ENCODE results near the gene ZER1. TPM values are rescaled to one million over a fixed set of nuclear protein-coding genes. Genes with fewer than 3 reads are reported as not detected.

The ZER1 gene
- total and polyA plus RNA-seq, 2 of the 8 experiments (the other 6 are each of a cell fraction or from before 2014, with no cell fraction given) = 20.5 to 26.6 TPM

DNA sequence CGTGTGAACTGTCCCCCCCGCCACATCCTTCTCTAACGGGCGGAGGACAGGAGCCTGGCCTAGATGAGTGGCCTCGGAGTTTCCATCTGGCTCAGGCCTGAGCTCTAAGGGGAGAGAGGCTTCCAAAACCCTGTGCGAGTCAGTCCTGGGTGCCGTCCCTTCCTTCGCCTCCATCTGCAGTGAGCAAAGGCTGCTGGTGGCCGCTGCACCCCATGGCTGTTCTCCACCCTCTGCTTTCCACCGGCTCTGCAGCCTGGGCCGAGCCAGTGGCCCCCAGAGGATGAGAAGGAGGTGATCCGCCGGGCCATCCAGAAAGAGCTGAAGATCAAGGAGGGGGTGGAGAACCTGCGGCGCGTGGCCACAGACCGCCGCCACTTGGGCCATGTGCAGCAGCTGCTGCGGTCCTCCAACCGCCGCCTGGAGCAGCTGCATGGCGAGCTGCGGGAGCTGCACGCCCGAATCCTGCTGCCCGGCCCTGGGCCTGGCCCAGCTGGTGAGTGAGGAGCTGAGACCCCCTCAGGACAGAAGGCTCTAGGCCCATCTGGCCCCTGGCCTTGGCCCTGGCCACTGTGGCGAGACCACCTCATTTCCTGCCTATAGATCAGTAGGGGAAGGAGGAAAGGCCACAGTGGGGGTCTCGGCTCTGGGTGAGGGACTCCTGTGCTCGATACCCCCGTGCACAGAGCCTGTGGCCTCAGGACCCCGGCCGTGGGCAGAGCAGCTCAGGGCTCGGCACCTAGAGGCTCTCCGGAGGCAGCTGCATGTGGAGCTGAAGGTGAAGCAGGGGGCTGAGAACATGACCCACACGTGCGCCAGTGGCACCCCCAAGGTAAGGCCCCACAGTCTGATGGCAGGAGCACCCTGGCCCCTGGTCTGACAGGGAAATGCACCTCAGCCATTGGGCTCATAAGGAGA, 66.4 kb downstream of the ZER1 start (continued):
- TF ChIP-seq ZNF274 (IDR thresholded peaks at IDR 0.05; ENCODE audit: borderline replicate concordance, extremely low read depth, low read length) = no peak
- TF ChIP-seq TEAD4 (IDR thresholded peaks at IDR 0.05; ENCODE audit: low read depth, low read length) = no peak
- TF ChIP-seq, protein P1, sequence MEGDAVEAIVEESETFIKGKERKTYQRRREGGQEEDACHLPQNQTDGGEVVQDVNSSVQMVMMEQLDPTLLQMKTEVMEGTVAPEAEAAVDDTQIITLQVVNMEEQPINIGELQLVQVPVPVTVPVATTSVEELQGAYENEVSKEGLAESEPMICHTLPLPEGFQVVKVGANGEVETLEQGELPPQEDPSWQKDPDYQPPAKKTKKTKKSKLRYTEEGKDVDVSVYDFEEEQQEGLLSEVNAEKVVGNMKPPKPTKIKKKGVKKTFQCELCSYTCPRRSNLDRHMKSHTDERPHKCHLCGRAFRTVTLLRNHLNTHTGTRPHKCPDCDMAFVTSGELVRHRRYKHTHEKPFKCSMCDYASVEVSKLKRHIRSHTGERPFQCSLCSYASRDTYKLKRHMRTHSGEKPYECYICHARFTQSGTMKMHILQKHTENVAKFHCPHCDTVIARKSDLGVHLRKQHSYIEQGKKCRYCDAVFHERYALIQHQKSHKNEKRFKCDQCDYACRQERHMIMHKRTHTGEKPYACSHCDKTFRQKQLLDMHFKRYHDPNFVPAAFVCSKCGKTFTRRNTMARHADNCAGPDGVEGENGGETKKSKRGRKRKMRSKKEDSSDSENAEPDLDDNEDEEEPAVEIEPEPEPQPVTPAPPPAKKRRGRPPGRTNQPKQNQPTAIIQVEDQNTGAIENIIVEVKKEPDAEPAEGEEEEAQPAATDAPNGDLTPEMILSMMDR (IDR thresholded peaks at IDR 0.05; ENCODE audit: control extremely low read depth in 1 of 3, insufficient read depth in 1 of 3, low read depth in 1 of 3, low read length in 3 of 3) = no peak
- TF ChIP-seq EP300 (IDR thresholded peaks at IDR 0.05; ENCODE audit: borderline replicate concordance in 1 of 2, low read depth in 2 of 2, low read length in 2 of 2) = no peak
- no peak for TF ChIP-seq TBP (IDR thresholded peaks at IDR 0.05; ENCODE audit: low read depth, low read length)
- TF ChIP-seq JUND (IDR thresholded peaks at IDR 0.05; ENCODE audit: low read length) = no peak
- TF ChIP-seq EGR1 (IDR thresholded peaks at IDR 0.05; ENCODE audit: borderline replicate concordance, low read depth, low read length) = no peak
- TF ChIP-seq, protein P2, sequence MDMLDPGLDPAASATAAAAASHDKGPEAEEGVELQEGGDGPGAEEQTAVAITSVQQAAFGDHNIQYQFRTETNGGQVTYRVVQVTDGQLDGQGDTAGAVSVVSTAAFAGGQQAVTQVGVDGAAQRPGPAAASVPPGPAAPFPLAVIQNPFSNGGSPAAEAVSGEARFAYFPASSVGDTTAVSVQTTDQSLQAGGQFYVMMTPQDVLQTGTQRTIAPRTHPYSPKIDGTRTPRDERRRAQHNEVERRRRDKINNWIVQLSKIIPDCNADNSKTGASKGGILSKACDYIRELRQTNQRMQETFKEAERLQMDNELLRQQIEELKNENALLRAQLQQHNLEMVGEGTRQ (IDR thresholded peaks at IDR 0.05; ENCODE audit: low read length) = no peak
- no peak for TF ChIP-seq KDM5A (IDR thresholded peaks at IDR 0.05; ENCODE audit: low read length)
- no peak for TF ChIP-seq GTF2F1 (IDR thresholded peaks at IDR 0.05; ENCODE audit: borderline replicate concordance, low read depth, low read length)
- no peak for TF ChIP-seq CEBPB (IDR thresholded peaks at IDR 0.05; ENCODE audit: low read depth, low read length)
